Osteocyte (in vitro differentiated cells): Measurements from ENCODE around the gene NSMCE4A. TPM values are rescaled to one million over a fixed set of nuclear protein-coding genes. Genes with fewer than 3 reads are reported as not detected.

Source experiments
- DNase-seq: peaks from one replicate; pipeline ENCODE4 v3.0.0; 2021; ENCODE audit warnings: mixed read lengths; ENCODE audit not compliant: unreplicated experiment; ENCODE audit errors: extremely low spot score
- H3K27ac Mint-ChIP-seq: one replicate; pipeline ENCODE4 v1.8.0; 2021; ENCODE audit warnings: mild to moderate bottlenecking, mixed read lengths; ENCODE audit not compliant: unreplicated experiment
- H3K27me3 Mint-ChIP-seq: one replicate; pipeline ENCODE4 v1.8.0; 2021; ENCODE audit warnings: mixed read lengths; ENCODE audit not compliant: unreplicated experiment
- H3K36me3 Mint-ChIP-seq: one replicate; pipeline ENCODE4 v1.8.0; 2021; ENCODE audit warnings: mixed read lengths; ENCODE audit not compliant: unreplicated experiment
- H3K4me1 Mint-ChIP-seq: one replicate; pipeline ENCODE4 v1.8.0; 2021; ENCODE audit warnings: mixed read lengths; ENCODE audit not compliant: unreplicated experiment
- H3K4me3 Mint-ChIP-seq: one replicate; pipeline ENCODE4 v1.8.0; 2021; ENCODE audit warnings: mild to moderate bottlenecking, moderate library complexity, mixed read lengths; ENCODE audit not compliant: unreplicated experiment
- H3K9me3 Mint-ChIP-seq: one replicate; pipeline ENCODE4 v1.8.0; 2021; ENCODE audit warnings: mixed read lengths; ENCODE audit not compliant: unreplicated experiment
- total RNA-seq: library from RNA; stranded (reverse); gene quantifications from 2 replicates; pipeline ENCODE4 v1.2.1, GENCODE V29; 2021
- TF ChIP-seq, protein P1 (sequence below): fragments of 200-600 bp; sonication (generic); IDR thresholded peaks from 2 replicates; pipeline ENCODE4 v1.5.0; 2021; ENCODE audit warnings: antibody characterized with exemption, mild to moderate bottlenecking, moderate library complexity

The NSMCE4A gene
- total RNA-seq, 1 donor from 2014 or later, result 34.3 TPM

DNA sequence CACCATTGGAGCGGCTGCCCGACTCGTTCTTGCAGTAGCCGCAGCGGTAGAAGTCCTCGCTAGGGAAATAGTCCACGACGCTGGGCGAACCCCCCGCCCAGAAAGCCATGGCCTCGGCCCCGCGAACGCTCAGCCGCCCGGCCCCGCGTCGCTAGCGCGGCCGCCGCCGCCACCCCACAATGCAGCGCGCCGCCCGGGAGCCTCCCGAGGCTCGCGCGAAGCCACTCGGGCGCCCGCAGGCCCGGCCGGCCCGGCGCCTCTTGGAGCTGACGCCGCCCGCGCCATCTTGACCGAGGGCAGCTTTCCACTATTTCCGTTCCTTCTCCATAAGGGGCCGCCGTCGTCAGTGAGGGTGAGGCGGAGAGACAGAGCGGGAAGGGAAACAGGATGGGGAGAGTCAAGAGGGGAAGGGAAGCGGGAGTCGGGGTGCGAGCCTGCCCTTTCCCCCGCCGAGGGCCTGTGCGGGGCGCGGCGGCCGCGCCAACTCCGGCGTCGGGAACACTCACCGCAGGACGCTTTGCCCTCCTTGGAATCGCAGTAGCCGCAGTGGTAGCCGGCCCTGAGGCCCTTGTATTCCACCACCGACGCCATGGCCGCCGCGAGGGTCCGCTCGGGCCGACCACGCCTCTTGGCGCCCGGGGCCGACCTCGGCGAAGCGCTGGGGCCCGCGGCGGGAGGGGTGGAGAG lies 47.0 kb downstream of the NSMCE4A start, which contains the start of gene ATE1:
TSS of gene ATE1 (minus strand) at position 191 of the 687 bp plus-strand sequence. CDS start at position 109, 82 bp downstream.
- no peaks in the 10 kb centered on the region for H3K27me3 Mint-ChIP-seq
- TF ChIP-seq, protein P1, sequence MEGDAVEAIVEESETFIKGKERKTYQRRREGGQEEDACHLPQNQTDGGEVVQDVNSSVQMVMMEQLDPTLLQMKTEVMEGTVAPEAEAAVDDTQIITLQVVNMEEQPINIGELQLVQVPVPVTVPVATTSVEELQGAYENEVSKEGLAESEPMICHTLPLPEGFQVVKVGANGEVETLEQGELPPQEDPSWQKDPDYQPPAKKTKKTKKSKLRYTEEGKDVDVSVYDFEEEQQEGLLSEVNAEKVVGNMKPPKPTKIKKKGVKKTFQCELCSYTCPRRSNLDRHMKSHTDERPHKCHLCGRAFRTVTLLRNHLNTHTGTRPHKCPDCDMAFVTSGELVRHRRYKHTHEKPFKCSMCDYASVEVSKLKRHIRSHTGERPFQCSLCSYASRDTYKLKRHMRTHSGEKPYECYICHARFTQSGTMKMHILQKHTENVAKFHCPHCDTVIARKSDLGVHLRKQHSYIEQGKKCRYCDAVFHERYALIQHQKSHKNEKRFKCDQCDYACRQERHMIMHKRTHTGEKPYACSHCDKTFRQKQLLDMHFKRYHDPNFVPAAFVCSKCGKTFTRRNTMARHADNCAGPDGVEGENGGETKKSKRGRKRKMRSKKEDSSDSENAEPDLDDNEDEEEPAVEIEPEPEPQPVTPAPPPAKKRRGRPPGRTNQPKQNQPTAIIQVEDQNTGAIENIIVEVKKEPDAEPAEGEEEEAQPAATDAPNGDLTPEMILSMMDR, result peak; percentile 27
- no peaks in the 10 kb centered on the region for H3K9me3 Mint-ChIP-seq
- peak within 1 kb of the TSS; percentile 94 for H3K4me3 Mint-ChIP-seq
- peak within 1 kb of the TSS; percentile 94 for H3K27ac Mint-ChIP-seq
- DNase-seq, result peak; percentile 97
- peaks cover 26% of the 10 kb centered on the region for H3K4me1 Mint-ChIP-seq
- H3K36me3 Mint-ChIP-seq, result peaks cover 10% of the 10 kb centered on the region

DNA sequence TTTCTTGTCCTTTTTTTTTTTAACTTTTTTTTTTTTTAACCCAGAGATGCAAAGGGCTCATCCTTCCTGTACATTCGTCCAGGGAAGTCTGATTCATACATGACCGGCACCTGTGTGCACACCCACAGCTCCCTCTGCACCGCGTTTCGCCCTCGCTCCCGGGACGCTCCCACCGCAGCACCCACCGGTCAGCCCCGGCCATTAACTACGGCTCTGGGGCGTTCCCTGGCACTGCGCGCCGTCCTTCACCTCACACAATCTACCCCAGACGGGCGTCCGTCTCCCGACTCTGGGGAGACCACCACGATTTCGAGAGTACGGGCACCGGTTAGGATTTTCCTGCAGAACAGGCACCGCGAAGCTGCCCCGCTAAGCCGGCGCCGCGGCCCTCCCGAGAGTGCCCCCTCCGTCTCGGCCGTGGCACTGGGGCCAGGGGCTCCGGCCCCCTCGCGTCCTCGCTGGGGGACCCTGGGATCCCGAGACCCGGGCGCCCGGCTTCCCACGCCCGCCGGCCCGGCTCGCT lies 47.6 kb downstream of the NSMCE4A start:
- peak overlapping the region; percentile 94 for H3K4me3 Mint-ChIP-seq
- H3K27me3 Mint-ChIP-seq, result no peaks in the 10 kb centered on the region
- peaks cover 13% of the 10 kb centered on the region for H3K36me3 Mint-ChIP-seq
- DNase-seq, result peak; percentile 84
- peaks cover 28% of the 10 kb centered on the region for H3K4me1 Mint-ChIP-seq
- H3K9me3 Mint-ChIP-seq, result no peaks in the 10 kb centered on the region
- H3K27ac Mint-ChIP-seq, result peak overlapping the region; percentile 82
- TF ChIP-seq, protein P1, result no peak

DNA sequence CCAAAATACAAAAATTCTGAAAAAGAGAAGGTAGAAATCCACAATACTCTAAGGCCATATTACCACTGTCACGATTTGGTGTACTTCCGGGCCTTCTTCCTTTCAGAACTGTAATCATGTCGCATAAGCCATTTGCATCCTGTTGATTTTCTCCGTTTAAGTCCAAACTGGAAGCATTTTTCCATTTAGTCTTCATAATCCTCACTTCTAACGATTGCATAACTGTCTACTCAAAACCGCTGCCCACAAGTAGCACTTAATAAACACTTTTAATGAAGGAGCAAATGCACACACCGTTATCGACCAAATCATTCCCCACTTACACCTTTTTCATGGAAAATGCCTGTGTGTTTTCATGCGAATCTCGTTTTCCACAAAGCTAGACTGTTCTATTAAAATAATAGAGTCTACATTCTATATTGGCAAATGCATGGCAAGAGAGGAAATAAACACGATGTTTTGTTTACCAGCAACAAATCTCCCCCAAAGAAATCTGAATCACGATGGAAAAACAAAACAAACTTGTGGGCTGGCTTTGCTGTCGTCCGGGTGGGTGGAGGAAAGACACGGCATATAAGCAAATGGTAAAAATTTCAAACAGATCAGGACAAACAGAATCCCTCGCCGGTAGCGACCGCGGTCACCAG lies 48.2 kb downstream of the NSMCE4A start:
- peaks cover 28% of the 10 kb centered on the region for H3K4me1 Mint-ChIP-seq
- TF ChIP-seq, protein P1, result no peak
- peaks cover 17% of the 10 kb centered on the region for H3K36me3 Mint-ChIP-seq
- no peaks in the 10 kb centered on the region for H3K27me3 Mint-ChIP-seq
- H3K9me3 Mint-ChIP-seq, result no peaks in the 10 kb centered on the region
- H3K4me3 Mint-ChIP-seq, result peak overlapping the region; percentile 94
- H3K27ac Mint-ChIP-seq, result peak overlapping the region; percentile 82
- peak; percentile 0 for DNase-seq

DNA sequence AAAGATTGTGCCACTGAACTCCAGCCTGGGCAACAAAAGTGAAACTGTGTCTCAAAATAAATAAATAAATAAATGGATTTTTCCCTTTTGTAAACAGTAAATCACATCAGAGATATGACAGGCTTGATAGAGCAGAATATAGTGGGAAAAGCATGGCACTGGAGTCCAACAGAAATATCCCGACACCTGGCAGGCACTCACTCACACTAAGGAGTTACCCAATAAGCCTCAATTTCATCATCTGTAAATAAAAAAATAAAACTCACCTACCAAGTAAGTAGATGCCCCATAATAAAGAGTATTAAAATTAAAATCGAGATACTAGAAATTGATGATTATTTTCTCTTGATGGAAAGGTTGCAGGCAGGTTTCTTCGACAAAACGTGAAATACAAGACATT lies 48.9 kb downstream of the NSMCE4A start:
- H3K27me3 Mint-ChIP-seq, result no peaks in the 10 kb centered on the region
- DNase-seq, result peak; percentile 6
- peak overlapping the region; percentile 94 for H3K4me3 Mint-ChIP-seq
- peaks cover 28% of the 10 kb centered on the region for H3K4me1 Mint-ChIP-seq
- TF ChIP-seq, protein P1, result no peak
- H3K27ac Mint-ChIP-seq, result peak overlapping the region; percentile 82
- H3K36me3 Mint-ChIP-seq, result peaks cover 19% of the 10 kb centered on the region
- H3K9me3 Mint-ChIP-seq, result no peaks in the 10 kb centered on the region
